Tibial nerve (tissue), 4 donors: ENCODE measurements around the gene ANO5. TPM values are rescaled to one million over a fixed set of nuclear protein-coding genes. Genes with fewer than 3 reads are reported as not detected.

Experiments used
- DNase-seq, 2 donors: peaks; one replicate each; pipeline ENCODE4 v3.0.0-alpha.2; 2019; ENCODE audit warnings: low spot score in 2 of 2
- H3K27ac ChIP-seq, 4 donors: fragments of 200-600 bp; sonication (generic) in 3 of 4; one replicate each; pipeline ENCODE4 v1.5.1; 2017 to 2019; ENCODE audit warnings: mild to moderate bottlenecking in 1 of 4
- H3K27me3 ChIP-seq, 2 donors: fragments of 200-600 bp; sonication (generic) in 1 of 2; one replicate each; pipeline versions ENCODE4 v1.5.1 to v1.6.0; 2017 to 2019
- H3K36me3 ChIP-seq, 3 donors: fragments of 200-600 bp; sonication (generic); one replicate each; pipeline ENCODE4 v1.5.1; 2018 to 2019
- H3K4me1 ChIP-seq, 4 donors: fragments of 200-600 bp; sonication (generic) in 3 of 4; one replicate each; pipeline ENCODE4 v1.5.1; 2017 to 2019
- H3K4me3 ChIP-seq, 4 donors: fragments of 200-600 bp; sonication (generic) in 3 of 4; one replicate each; pipeline ENCODE4 v1.5.1; 2017 to 2019; ENCODE audit warnings: mild to moderate bottlenecking in 1 of 4, moderate library complexity in 1 of 4
- H3K9me3 ChIP-seq, 4 donors: fragments of 200-600 bp; sonication (generic) in 3 of 4; one replicate each; pipeline ENCODE4 v1.5.1; 2017 to 2019
- EP300 ChIP-seq, 2 donors: sonication (generic); formaldehyde crosslinking; IDR thresholded peaks; one replicate each; pipeline ENCODE4 v1.6.1; 2017; ENCODE audit warnings: antibody characterized with exemption in 2 of 2, mild to moderate bottlenecking in 1 of 2
- POLR2A ChIP-seq, 2 donors: fragments of 450-650 bp; IDR thresholded peaks; one replicate each; pipeline ENCODE4 v1.6.1; 2017; ENCODE audit warnings: antibody characterized with exemption in 2 of 2, mild to moderate bottlenecking in 2 of 2, moderate library complexity in 2 of 2
- WGBS, 2 donors: methylation state at CpG; one replicate each; pipeline ENCODE4 v1.1.5; 2018; 5-methylcytosine and 5-hydroxymethylcytosine counted together
- total RNA-seq, 4 donors: library from RNA; depleted of rRNA; stranded (reverse); fragments of >200 nt; gene quantifications; one replicate each; pipeline ENCODE4 v1.1.0, GENCODE V29; 2016
- TF ChIP-seq, protein P1 (sequence below), 5 experiments: fragments of 200-600 bp in 3 of 5; fragments of 450-650 bp in 2 of 5; sonication (generic) in 3 of 5; IDR thresholded peaks; one replicate each; pipeline ENCODE4 v1.5.1; 2016 to 2019; ENCODE audit warnings: antibody characterized with exemption in 5 of 5, mild to moderate bottlenecking in 3 of 5, moderate library complexity in 2 of 5

ANO5 gene
- total RNA-seq, 4 donors from 2014 or later = 0.90 to 5.1 (median 1.1) TPM

DNA sequence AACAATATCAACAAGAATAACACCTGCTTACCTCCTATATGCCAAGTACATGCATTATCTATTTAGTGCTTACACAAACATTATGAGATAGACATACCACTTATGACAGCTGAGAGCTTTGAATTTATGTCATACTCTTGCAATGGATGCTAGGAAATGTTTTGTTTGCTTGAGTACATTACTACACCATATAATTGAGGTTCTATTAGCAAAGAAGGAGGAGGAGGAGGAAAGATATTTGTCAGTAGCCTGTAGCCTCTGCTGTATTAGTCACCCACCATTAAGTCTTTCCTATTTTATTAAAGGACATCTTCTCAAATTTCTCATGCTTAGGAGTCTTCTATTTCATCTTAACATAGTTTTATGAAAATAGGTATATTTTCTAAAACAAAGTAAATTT, 6.4 kb downstream of the ANO5 start:
- Histone ChIP-seq H3K27me3 (peaks cover 0 to 15% of the 10 kb centered on the region in 2 donors), H3K4me1 (peaks cover 0 to 5% (median 0%) of the 10 kb centered on the region in 4 donors), H3K9me3 (no peaks in the 10 kb centered on the region), H3K36me3 (no peaks in the 10 kb centered on the region), H3K27ac (no peak overlapping the region), H3K4me3 (no peak overlapping the region)
- TF ChIP-seq POLR2A (IDR thresholded peaks at IDR 0.05) (no peak), EP300 (IDR thresholded peaks at IDR 0.05) (no peak)
- TF ChIP-seq, protein P1, sequence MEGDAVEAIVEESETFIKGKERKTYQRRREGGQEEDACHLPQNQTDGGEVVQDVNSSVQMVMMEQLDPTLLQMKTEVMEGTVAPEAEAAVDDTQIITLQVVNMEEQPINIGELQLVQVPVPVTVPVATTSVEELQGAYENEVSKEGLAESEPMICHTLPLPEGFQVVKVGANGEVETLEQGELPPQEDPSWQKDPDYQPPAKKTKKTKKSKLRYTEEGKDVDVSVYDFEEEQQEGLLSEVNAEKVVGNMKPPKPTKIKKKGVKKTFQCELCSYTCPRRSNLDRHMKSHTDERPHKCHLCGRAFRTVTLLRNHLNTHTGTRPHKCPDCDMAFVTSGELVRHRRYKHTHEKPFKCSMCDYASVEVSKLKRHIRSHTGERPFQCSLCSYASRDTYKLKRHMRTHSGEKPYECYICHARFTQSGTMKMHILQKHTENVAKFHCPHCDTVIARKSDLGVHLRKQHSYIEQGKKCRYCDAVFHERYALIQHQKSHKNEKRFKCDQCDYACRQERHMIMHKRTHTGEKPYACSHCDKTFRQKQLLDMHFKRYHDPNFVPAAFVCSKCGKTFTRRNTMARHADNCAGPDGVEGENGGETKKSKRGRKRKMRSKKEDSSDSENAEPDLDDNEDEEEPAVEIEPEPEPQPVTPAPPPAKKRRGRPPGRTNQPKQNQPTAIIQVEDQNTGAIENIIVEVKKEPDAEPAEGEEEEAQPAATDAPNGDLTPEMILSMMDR (IDR thresholded peaks at IDR 0.05) = no peak
- no peak for DNase-seq

DNA sequence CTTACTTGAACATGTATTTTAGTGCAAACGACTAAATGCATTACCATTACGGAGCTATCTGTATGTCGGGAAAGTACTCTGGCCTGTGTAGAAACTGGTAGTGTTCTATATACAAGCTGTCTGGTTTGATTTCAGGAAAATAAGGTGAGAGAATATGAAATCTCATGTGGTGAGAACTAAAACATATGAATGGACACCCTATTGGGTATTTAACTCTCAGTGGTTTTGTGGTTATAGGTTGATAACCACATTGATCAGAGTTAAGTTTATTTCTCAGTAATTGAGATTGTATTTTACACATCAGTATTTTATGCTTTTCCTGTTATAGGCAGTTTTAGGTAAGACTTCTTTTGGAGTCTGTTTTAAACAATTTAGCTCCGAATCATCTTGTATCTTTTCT, 10.4 kb downstream of the ANO5 start:
- Histone ChIP-seq H3K4me1 (no peaks in the 10 kb centered on the region), H3K27ac (no peak overlapping the region), H3K4me3 (no peak overlapping the region), H3K9me3 (no peaks in the 10 kb centered on the region), H3K27me3 (no peaks in the 10 kb centered on the region), H3K36me3 (no peaks in the 10 kb centered on the region)
- 95 to 97% methylated on average over 4 of the region's 4 CpGs for WGBS, 2 donors
- no peak for TF ChIP-seq POLR2A (IDR thresholded peaks at IDR 0.05)
- TF ChIP-seq EP300 (IDR thresholded peaks at IDR 0.05) = no peak
- TF ChIP-seq, protein P1 (IDR thresholded peaks at IDR 0.05) = no peak
- no peak for DNase-seq

DNA sequence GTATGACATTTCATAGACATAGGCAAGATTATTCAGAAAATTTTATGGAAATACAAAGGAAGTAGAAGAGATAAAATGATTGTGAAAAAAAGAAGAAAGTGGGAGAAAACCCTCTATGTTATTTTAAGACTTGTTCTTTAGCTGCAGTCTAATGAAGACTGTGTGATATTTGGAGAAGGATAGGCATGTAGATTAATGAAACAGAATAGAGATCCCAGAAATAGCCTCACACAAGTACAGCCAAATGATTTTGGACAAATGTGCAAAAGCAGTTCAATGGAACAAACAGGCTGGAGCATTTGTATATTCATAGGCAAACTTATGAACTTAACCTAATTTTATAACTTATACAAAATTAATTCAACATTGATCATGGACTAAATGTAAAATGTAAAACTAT, 14.3 kb downstream of the ANO5 start:
- no peaks in the 10 kb centered on the region for H3K4me1 ChIP-seq
- no peak overlapping the region for H3K4me3 ChIP-seq
- DNase-seq = no peak
- no peaks in the 10 kb centered on the region for H3K27me3 ChIP-seq
- H3K27ac ChIP-seq = no peak overlapping the region
- no peaks in the 10 kb centered on the region for H3K9me3 ChIP-seq
- no peak for TF ChIP-seq POLR2A (IDR thresholded peaks at IDR 0.05)
- H3K36me3 ChIP-seq = no peaks in the 10 kb centered on the region

DNA sequence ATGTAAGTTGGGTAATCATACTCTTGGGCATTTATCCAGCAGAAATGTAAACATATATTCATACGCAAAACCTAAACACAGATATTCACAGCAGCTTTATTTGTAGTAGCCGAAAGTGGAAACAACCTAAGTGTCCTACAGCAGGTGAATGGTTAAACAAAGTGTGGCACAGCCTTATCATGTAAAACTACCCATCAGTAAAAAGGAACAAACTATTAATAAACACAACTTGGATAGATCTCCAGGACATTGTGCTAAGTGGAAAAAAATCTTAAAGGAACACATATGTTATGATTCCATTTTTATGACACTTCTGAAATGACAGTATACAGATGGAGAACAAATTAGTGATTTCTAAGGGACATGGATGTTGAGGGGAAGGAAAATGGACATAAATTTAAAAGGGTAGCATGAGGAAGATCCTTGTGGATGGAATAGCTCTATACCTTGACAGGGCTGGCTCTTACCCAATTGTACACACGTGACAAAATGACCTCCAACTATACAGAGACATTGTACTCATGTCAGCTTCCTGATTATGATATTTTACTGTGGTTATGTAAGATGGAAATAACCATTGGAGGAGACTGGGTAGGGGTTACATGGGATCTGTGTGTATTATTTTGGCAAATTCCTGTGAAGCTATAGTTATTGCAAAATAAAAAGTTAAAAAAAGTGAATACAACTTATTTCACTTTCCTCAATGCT, 15.4 kb downstream of the ANO5 start:
- TF ChIP-seq, protein P1 (IDR thresholded peaks at IDR 0.05) = no peak
- no peak for TF ChIP-seq POLR2A (IDR thresholded peaks at IDR 0.05)
- TF ChIP-seq EP300 (IDR thresholded peaks at IDR 0.05) = no peak
- Histone ChIP-seq H3K4me3 (no peak overlapping the region), H3K27me3 (no peaks in the 10 kb centered on the region), H3K4me1 (no peaks in the 10 kb centered on the region), H3K9me3 (no peaks in the 10 kb centered on the region), H3K36me3 (no peaks in the 10 kb centered on the region), H3K27ac (no peak overlapping the region)
- no peak for DNase-seq
- 76 to 81% methylated on average over 3 of the region's 3 CpGs for WGBS, 2 donors

DNA sequence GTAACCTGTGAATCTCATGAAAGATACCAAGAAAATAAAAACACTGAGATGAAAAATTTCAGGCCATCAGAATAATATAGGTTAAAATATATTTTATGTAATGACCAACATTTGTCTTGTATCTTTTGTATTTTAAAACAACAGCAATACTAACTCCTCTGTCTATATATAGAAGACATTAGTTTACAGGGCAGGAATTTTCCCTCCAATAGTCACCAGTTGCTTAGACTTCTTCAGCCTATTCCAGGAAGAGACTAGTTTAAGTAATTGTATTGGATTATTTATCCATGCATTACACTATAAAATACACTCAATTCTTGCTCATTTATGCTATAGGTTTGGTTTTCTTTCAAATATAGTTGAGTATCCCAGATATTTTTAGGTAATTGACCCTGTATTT, 24.1 kb downstream of the ANO5 start:
- DNase-seq = no peak
- H3K36me3 ChIP-seq = no peaks in the 10 kb centered on the region
- H3K27me3 ChIP-seq = no peaks in the 10 kb centered on the region
- H3K4me3 ChIP-seq = no peak overlapping the region
- no peak overlapping the region for H3K27ac ChIP-seq
- H3K9me3 ChIP-seq = no peaks in the 10 kb centered on the region
- no peak for TF ChIP-seq EP300 (IDR thresholded peaks at IDR 0.05)
- TF ChIP-seq, protein P1 (IDR thresholded peaks at IDR 0.05) = no peak
- no peak for TF ChIP-seq POLR2A (IDR thresholded peaks at IDR 0.05)
- no peaks in the 10 kb centered on the region for H3K4me1 ChIP-seq

DNA sequence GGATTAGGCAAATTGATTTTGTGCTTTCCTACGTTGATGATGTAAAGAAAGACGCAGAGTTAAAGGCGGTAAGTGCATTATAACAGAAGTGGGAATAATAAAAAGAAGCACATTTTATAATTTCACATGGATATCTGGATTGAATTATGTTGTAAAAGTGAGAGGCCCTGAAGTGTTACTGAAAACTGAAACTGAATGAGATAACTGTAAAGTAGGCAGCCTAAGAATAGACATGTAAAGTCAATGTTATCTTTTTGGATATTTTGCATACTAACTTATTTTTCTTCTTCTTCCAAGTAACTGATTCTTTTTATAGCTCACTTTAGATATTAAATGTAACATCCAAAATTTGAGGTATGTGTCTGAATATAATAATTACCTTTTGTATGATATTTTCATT, 28.3 kb downstream of the ANO5 start:
- no peaks in the 10 kb centered on the region for H3K9me3 ChIP-seq
- no peak overlapping the region for H3K27ac ChIP-seq
- WGBS, 2 donors = 61 to 81% methylated on average over 3 of the region's 3 CpGs
- H3K4me1 ChIP-seq = no peaks in the 10 kb centered on the region
- TF ChIP-seq, protein P1 (IDR thresholded peaks at IDR 0.05) = no peak
- TF ChIP-seq POLR2A (IDR thresholded peaks at IDR 0.05) (no peak), EP300 (IDR thresholded peaks at IDR 0.05) (no peak)
- H3K27me3 ChIP-seq = no peaks in the 10 kb centered on the region
- no peak overlapping the region for H3K4me3 ChIP-seq
- no peaks in the 10 kb centered on the region for H3K36me3 ChIP-seq
- no peak for DNase-seq
